GM12864 (cell line): Measurements from ENCODE around the gene NOTCH2.

Experiments used
- DNase-seq: peaks from one replicate; pipeline ENCODE4 v3.0.0-alpha.2; 2011; ENCODE audit warnings: low read depth
- H3K4me3 ChIP-seq: 2 replicates; pipeline ENCODE4 v1.5.1; 2011; ENCODE audit warnings: mild to moderate bottlenecking, low read depth, low read length, control low read depth
- TF ChIP-seq, protein P1 (sequence below): IDR thresholded peaks from 2 replicates; pipeline ENCODE4 v1.5.1; 2011; ENCODE audit warnings: low read depth, mild to moderate bottlenecking, moderate library complexity, low read length, control low read depth, inconsistent platforms; ENCODE audit errors: missing control alignments

NOTCH2 gene

DNA sequence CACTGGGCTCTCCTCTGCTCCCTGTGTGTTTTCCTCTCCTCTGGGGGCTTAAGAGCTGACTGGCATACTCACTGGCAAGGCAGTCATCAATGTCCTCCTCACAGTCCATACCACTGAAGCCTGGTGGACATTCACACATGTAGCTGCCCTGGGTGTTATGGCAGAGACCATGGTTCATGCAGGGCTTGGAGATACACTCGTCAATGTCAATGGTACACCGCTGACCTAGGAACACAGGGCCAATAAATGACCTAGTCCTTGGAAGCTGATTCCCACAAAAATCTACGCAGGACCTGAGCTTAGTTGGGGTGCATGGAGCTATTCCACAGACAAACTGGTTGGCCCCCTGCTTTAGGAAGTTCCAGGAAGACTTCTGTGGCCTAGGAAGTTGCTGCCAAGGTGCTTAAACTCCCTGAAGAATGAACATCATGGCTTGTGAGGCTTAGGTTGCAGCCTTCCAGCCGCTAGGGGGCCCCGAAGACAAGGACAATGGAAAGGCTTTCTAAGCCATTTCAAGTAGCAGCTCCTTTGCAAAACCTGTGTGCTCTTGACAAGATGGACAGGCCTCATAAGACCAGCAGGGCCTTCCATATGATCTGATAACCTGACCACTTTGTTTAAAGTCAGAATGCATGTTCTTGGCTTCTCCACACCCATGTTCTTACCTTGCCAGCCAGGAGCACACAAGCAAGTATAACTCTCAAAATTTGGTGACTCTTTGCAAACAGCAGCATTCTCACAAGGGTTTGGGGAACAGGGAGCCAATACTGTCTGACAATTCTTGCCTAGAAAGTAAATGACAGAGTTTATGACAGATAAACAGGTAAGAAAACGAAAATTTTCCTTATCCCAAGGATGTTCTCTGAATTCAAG lies 120.9 kb downstream of the NOTCH2 start:
- DNase-seq, result peak; percentile 34
- H3K4me3 ChIP-seq, result no peak overlapping the region
- TF ChIP-seq, protein P1, sequence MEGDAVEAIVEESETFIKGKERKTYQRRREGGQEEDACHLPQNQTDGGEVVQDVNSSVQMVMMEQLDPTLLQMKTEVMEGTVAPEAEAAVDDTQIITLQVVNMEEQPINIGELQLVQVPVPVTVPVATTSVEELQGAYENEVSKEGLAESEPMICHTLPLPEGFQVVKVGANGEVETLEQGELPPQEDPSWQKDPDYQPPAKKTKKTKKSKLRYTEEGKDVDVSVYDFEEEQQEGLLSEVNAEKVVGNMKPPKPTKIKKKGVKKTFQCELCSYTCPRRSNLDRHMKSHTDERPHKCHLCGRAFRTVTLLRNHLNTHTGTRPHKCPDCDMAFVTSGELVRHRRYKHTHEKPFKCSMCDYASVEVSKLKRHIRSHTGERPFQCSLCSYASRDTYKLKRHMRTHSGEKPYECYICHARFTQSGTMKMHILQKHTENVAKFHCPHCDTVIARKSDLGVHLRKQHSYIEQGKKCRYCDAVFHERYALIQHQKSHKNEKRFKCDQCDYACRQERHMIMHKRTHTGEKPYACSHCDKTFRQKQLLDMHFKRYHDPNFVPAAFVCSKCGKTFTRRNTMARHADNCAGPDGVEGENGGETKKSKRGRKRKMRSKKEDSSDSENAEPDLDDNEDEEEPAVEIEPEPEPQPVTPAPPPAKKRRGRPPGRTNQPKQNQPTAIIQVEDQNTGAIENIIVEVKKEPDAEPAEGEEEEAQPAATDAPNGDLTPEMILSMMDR, result peak; percentile 93

DNA sequence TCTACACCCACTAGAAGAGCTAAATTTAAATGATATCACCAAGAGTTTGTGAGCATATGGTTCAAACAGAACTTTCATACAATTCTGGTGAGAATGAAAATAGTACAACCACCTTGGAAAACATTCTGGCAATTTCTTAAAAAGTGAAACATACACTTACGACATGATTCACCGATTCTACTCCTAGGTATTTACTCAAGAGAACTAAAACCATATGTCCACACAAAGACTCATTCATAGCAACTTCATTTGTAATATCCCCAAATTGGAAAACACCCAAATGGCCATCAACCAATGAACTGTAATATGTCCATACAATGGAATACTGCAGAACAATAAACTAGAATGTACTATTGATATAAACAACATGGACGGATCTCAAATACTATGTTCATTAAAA lies 122.0 kb downstream of the NOTCH2 start:
- H3K4me3 ChIP-seq, result no peak overlapping the region
- TF ChIP-seq, protein P1, result no peak
- no peak for DNase-seq

- no peak for DNase-seq
- TF ChIP-seq, protein P1, result no peak
- no peak overlapping the region for H3K4me3 ChIP-seq
Measured at GRCh38 chr1:119946724-119947123, 122.7 kb downstream of the NOTCH2 start.

DNA sequence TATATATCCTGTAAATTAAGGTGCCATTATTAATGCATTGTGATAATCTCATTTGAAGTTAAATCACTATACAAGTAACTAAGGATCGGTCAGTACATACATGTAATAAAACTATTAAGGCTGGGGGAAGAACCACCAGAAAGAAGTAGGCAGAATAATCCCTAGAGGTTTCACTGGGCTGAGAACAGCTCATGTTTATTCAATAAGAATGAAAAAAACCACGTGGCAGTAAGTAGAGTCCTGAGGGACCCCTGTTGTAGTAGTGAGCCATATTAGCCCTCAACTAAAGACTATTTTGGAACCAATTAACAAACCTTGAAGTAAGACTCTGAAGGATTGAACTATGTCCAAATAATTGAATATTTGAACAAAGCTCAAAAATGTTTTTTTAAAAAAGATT lies 126.2 kb downstream of the NOTCH2 start:
- TF ChIP-seq, protein P1, result no peak
- no peak overlapping the region for H3K4me3 ChIP-seq
- no peak for DNase-seq

DNA sequence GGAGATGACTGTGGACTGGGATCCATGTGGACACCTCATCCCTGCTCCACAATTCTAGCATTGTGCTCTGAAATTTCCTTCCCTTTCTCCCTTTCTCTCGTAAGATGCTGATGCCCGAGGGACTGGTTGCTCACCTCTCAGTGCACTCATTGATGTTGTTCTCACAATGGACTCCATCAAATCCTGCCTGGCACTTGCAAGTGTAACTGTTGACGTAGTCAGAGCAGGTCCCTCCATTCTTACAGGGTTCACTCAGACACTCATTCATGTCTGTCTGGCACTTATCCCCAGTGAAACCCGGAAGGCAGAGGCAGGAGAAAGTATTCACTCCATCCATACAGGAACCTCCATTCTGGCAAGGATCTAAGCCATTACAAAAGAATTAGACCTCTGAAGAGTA lies 128.1 kb downstream of the NOTCH2 start:
- no peak for DNase-seq
- TF ChIP-seq, protein P1, result no peak
- H3K4me3 ChIP-seq, result no peak overlapping the region

DNA sequence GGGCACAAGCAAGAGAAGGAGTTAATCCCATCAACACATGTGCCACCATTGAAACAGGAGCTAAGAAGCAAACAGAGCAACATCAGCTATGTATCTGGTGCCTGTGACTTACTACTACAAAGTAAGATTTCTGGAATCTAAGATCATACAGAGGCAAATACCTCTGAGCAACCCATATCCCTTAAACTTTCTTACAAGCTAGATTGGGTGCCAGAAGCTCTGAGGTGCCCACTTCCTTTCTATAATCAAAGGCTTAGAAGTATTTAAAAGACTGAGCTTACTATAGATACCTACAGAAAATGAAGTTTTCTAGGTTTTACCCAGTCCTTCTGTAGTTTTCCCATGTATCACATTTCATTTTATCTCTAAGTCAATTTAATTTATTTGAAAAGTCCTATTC lies 128.8 kb downstream of the NOTCH2 start:
- no peak overlapping the region for H3K4me3 ChIP-seq
- no peak for DNase-seq
- TF ChIP-seq, protein P1, result no peak

GRCh38 chr1:119937198-119937597 lies 132.3 kb downstream of the NOTCH2 start:
- TF ChIP-seq, protein P1, result no peak
- no peak overlapping the region for H3K4me3 ChIP-seq
- DNase-seq, result no peak
